ENCODE measurements around the gene UBA6.

UBA6 gene

GRCh38 chr4:67684839-67685531 is 16.0 kb downstream of the UBA6 start:
- no peaks in the 10 kb centered on the region for H3F3A ChIP-seq (ENCODE audit: control insufficient read depth, insufficient read depth)
- no peak overlapping the region for H3K4me3 ChIP-seq (ENCODE audit: low read length)
- no peak overlapping the region for H3K27ac ChIP-seq (ENCODE audit: low read depth, low read length)
- no peaks in the 10 kb centered on the region for H3K4me1 ChIP-seq (ENCODE audit: control insufficient read depth, low read length)
- no peak for TF ChIP-seq EZH2phosphoT487 (IDR thresholded peaks at IDR 0.05; ENCODE audit: borderline replicate concordance, low read length)
- TF ChIP-seq, protein P1, sequence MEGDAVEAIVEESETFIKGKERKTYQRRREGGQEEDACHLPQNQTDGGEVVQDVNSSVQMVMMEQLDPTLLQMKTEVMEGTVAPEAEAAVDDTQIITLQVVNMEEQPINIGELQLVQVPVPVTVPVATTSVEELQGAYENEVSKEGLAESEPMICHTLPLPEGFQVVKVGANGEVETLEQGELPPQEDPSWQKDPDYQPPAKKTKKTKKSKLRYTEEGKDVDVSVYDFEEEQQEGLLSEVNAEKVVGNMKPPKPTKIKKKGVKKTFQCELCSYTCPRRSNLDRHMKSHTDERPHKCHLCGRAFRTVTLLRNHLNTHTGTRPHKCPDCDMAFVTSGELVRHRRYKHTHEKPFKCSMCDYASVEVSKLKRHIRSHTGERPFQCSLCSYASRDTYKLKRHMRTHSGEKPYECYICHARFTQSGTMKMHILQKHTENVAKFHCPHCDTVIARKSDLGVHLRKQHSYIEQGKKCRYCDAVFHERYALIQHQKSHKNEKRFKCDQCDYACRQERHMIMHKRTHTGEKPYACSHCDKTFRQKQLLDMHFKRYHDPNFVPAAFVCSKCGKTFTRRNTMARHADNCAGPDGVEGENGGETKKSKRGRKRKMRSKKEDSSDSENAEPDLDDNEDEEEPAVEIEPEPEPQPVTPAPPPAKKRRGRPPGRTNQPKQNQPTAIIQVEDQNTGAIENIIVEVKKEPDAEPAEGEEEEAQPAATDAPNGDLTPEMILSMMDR (IDR thresholded peaks at IDR 0.05; ENCODE audit: low read depth, low read length, poor library complexity, severe bottlenecking), result no peak
- H3K36me3 ChIP-seq (ENCODE audit: control insufficient read depth, low read length), result peaks cover 53% of the 10 kb centered on the region
- H3K27me3 ChIP-seq (ENCODE audit: control insufficient read depth, low read length), result no peaks in the 10 kb centered on the region
- H3K9me3 ChIP-seq (ENCODE audit: control insufficient read depth, insufficient read depth, low read length), result no peaks in the 10 kb centered on the region
- no peaks in the 10 kb centered on the region for H3K9me2 ChIP-seq (replicated peaks; ENCODE audit: control insufficient read depth, low read length)
- H3K4me2 ChIP-seq (ENCODE audit: low read length), result no peak overlapping the region
- H4K20me1 ChIP-seq (ENCODE audit: control insufficient read depth, insufficient read depth, low read depth, low read length), result no peaks in the 10 kb centered on the region
- peaks cover 34% of the 10 kb centered on the region for H3K79me2 ChIP-seq (ENCODE audit: control insufficient read depth, low read length)

DNA sequence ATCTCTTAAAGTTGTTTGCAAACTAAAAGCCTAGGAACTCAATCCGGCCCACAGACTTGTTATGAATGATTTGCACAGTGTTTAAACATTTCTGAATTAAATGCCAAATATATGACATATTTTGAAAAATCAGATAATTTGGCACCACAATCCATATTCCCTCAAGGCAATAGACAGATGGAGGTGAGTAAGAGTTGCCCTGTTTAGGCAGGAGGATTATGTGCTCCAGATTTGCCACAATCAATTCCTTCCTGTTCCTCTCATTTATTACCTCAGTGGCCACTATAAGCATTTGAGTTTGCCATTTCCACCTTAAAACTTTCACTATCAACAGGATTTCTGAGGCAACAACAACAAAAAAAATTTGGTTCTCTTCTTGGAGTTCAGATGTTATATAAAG is 18.7 kb downstream of the UBA6 start:
- Histone ChIP-seq H4K20me1 (ENCODE audit: control insufficient read depth, insufficient read depth, low read depth, low read length) (no peaks in the 10 kb centered on the region), H3K4me3 (ENCODE audit: low read length) (no peak overlapping the region), H3K4me2 (ENCODE audit: low read length) (no peak overlapping the region), H3K79me2 (ENCODE audit: control insufficient read depth, low read length) (peaks cover 11% of the 10 kb centered on the region), H3K27me3 (ENCODE audit: control insufficient read depth, low read length) (no peaks in the 10 kb centered on the region), H3K9me3 (ENCODE audit: control insufficient read depth, insufficient read depth, low read length) (no peaks in the 10 kb centered on the region), H3K36me3 (ENCODE audit: control insufficient read depth, low read length) (peaks cover 60% of the 10 kb centered on the region), H3F3A (ENCODE audit: control insufficient read depth, insufficient read depth) (no peaks in the 10 kb centered on the region), H3K27ac (ENCODE audit: low read depth, low read length) (no peak overlapping the region), H3K9me2 (replicated peaks; ENCODE audit: control insufficient read depth, low read length) (no peaks in the 10 kb centered on the region), H3K4me1 (ENCODE audit: control insufficient read depth, low read length) (no peaks in the 10 kb centered on the region)
- no peak for TF ChIP-seq EZH2phosphoT487 (IDR thresholded peaks at IDR 0.05; ENCODE audit: borderline replicate concordance, low read length)
- TF ChIP-seq, protein P1 (IDR thresholded peaks at IDR 0.05; ENCODE audit: low read depth, low read length, poor library complexity, severe bottlenecking), result no peak

DNA sequence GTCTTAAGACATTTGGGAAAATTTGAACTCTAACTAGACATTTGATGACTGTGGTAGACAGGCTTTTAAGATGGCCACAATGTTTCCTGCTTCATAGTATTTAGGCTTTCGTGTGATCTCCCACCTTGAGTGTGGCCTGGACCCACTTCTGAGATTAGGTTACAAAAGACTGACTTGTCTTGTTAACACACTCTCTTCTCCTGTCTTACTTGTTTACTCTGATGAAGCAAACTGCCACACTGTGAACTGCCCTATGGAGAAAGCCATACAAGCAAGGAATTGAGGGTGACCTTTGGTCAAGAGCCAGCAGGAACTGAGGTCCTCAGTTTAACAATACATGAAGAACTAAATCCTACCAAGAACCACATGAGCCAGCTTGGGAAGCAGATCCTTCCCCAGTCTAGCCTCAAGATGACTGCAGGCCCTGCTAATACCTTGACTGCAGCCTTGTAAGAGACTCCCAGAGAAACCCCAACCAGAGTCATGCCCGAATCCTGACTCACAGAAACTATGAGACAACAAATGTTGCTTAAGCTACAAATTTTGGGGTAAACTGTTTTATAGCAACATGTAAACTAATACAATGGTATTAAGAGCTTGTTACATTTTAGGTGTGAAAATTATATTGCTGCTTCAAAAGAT is 20.3 kb downstream of the UBA6 start:
- H3K4me2 ChIP-seq (ENCODE audit: low read length), result no peak overlapping the region

More for the DNA sequence above, 20.3 kb downstream of the UBA6 start:
- Histone ChIP-seq H3F3A (ENCODE audit: control insufficient read depth, insufficient read depth) (no peaks in the 10 kb centered on the region), H3K9me3 (ENCODE audit: control insufficient read depth, insufficient read depth, low read length) (no peaks in the 10 kb centered on the region), H3K79me2 (ENCODE audit: control insufficient read depth, low read length) (peaks cover 5% of the 10 kb centered on the region), H3K4me1 (ENCODE audit: control insufficient read depth, low read length) (no peaks in the 10 kb centered on the region), H3K4me3 (ENCODE audit: low read length) (no peak overlapping the region), H3K36me3 (ENCODE audit: control insufficient read depth, low read length) (peaks cover 62% of the 10 kb centered on the region), H3K9me2 (replicated peaks; ENCODE audit: control insufficient read depth, low read length) (no peaks in the 10 kb centered on the region), H4K20me1 (ENCODE audit: control insufficient read depth, insufficient read depth, low read depth, low read length) (no peaks in the 10 kb centered on the region), H3K27ac (ENCODE audit: low read depth, low read length) (no peak overlapping the region), H3K27me3 (ENCODE audit: control insufficient read depth, low read length) (no peaks in the 10 kb centered on the region)
- TF ChIP-seq EZH2phosphoT487 (IDR thresholded peaks at IDR 0.05; ENCODE audit: borderline replicate concordance, low read length), result no peak
- TF ChIP-seq, protein P1 (IDR thresholded peaks at IDR 0.05; ENCODE audit: low read depth, low read length, poor library complexity, severe bottlenecking), result no peak

All from DOHH2 (cell line).